ENCODE data around the gene CAPNS1. TPM values are rescaled to one million over a fixed set of nuclear protein-coding genes. Genes with fewer than 3 reads are reported as not detected.

The CAPNS1 gene
- total RNA-seq, 1 donor, result 398 TPM

DNA sequence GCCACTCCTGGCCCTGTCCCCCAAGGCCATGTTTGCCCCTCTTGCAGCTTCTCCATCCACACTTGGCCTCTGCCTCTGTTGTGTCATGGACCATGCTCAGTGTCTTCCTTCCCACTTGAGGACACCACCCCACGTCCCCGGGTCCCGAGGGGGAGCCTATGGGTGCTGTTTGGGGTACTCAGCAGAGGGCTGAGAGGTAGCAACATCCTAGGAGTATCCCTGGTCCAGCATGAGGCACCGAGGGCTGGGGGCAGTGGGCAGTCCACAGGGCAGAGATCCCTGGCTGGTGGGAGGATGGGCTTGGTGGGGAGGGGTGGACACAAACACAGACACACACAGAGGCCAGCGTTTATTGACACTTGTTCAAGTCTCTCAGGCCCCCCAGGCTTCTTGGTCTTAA, 10.7 kb downstream of the CAPNS1 start:
- DNase-seq (ENCODE audit: low read depth), result no peak
- TF ChIP-seq, protein P1, sequence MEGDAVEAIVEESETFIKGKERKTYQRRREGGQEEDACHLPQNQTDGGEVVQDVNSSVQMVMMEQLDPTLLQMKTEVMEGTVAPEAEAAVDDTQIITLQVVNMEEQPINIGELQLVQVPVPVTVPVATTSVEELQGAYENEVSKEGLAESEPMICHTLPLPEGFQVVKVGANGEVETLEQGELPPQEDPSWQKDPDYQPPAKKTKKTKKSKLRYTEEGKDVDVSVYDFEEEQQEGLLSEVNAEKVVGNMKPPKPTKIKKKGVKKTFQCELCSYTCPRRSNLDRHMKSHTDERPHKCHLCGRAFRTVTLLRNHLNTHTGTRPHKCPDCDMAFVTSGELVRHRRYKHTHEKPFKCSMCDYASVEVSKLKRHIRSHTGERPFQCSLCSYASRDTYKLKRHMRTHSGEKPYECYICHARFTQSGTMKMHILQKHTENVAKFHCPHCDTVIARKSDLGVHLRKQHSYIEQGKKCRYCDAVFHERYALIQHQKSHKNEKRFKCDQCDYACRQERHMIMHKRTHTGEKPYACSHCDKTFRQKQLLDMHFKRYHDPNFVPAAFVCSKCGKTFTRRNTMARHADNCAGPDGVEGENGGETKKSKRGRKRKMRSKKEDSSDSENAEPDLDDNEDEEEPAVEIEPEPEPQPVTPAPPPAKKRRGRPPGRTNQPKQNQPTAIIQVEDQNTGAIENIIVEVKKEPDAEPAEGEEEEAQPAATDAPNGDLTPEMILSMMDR (IDR thresholded peaks at IDR 0.05; ENCODE audit: insufficient read depth, low read length), result no peak
- no peak overlapping the region for H3K4me3 ChIP-seq (ENCODE audit: low read depth, low read length)

DNA sequence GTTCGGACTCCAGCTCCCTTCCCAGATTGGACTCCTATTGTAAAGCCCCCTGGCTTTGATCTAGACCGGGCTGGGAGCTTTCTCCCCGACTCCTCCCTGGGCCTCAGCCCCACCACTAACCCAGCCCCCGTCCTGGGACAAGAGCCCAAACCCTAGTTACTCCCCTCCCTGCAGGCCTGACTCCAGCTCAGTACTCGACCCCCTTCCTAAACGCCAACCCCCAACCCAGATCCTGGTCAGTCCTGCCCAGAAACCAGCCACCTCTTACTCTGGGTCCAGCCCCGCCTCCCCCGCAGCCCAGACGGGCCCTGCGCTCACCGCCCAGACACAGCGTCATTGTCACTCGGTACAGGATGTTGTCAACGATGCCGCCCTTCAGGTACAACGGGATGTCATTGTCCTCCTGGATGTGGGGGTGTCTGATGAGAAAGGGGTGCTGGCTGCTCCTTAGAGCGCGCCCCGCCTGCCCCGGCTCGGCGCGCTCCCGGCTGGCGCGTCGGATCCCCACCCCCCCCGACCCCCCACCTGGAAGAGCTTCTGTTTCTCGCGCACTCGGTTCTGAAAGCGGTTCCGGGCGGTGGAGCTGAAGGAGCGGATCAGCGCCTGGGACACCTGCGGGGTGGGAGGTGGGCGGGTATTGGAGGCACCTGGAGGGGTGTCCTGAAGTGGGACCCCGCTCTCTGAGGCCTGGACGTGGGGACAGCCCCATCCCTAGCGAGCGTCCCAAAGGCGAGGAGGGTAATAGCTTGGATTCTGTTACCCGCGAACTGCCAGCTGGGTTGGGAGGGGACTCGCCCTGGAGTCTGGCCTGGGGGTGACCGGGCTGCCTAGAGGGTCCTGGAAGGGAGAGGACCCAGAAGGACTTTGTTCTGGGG, 11.5 kb downstream of the CAPNS1 start:
- H3K4me3 ChIP-seq (ENCODE audit: low read depth, low read length), result peak overlapping the region; percentile 56
- DNase-seq (ENCODE audit: low read depth), result no peak
- TF ChIP-seq, protein P1 (IDR thresholded peaks at IDR 0.05; ENCODE audit: insufficient read depth, low read length), result no peak

DNA sequence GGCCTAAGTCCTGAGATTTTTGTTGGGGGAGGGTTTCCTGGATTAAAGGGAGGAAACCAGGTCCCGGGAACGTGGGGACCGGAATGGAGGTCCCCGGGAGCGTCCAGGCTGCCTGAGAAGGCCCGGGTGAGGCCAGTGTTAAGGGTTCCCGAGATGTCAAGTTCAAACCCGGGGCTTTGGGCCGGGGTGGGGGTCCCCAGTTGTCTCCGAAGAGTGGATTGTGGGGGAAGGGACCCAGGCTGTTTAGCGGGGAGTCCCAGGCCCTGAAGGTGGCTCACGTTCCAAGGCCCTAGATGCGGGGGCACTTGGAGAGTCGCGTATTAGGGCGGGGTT, 12.1 kb downstream of the CAPNS1 start:
- DNase-seq (ENCODE audit: low read depth), result no peak
- H3K4me3 ChIP-seq (ENCODE audit: low read depth, low read length), result peak overlapping the region; percentile 56
- TF ChIP-seq, protein P1 (IDR thresholded peaks at IDR 0.05; ENCODE audit: insufficient read depth, low read length), result no peak

DNA sequence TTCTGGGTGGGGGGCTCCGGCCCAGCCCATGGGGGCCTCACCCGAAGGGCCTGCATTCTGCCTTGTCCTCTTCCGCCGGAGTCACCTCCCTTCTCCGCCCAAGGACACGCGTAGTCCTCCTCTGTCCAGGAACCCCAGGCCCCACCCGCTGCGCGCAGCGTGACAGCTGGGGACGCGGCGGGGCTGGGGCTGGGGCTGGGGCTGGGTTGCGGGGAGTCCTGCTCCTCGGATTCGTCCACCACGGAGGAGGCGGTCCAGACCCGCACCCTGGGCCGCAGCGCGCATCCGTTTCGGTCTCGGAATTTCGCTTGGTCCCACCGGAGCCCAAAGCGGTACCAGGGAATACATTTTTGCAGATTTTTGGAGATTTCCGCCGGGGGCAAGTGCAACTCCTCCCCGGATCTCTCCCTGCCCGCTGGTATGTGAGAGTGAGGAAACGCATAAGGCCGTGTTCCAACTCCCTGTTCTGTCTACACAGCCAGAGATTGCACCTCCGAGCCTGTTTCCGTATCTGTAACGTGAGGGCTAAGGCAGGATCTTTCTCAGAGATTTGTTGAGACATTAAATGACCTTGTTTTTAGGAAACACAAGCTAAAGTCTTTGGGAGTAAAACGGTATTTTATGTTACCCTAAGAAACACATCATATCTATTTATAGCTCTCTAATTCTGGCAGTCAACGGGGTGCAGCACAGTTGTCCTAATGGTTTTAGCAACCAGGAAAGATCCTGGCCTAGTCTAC, 12.7 kb downstream of the CAPNS1 start, which contains the start of gene COX7A1:
TSS of gene COX7A1 (minus strand) at position 96 of the 740 bp plus-strand sequence. CDS start at position 56, 40 bp downstream.
- peak; percentile 61 for DNase-seq (ENCODE audit: low read depth)
- peak within 1 kb of the TSS; percentile 56 for H3K4me3 ChIP-seq (ENCODE audit: low read depth, low read length)
- TF ChIP-seq, protein P1 (IDR thresholded peaks at IDR 0.05; ENCODE audit: insufficient read depth, low read length), result no peak

DNA sequence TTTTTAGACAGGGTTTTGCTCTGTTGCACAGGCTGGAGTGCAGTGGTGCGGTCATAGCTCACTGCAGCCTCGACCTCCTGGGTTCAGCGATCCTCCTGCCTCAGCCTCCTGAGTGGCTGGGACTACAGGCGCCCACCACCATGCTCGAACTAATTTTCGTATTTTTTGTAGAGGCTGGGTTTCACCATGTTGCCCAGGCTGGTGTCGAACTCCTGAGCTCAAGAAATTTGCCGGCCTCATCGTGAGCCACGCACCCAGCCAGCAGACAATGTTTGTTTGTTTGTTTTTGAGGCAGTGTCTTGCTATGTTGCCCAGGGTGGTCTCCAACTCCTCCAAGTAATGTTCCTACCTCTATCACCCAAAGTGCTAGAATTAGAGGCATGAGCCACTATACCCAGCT, 13.3 kb downstream of the CAPNS1 start:
- no peak for DNase-seq (ENCODE audit: low read depth)
- TF ChIP-seq, protein P1 (IDR thresholded peaks at IDR 0.05; ENCODE audit: insufficient read depth, low read length), result no peak
- no peak overlapping the region for H3K4me3 ChIP-seq (ENCODE audit: low read depth, low read length)

DNA sequence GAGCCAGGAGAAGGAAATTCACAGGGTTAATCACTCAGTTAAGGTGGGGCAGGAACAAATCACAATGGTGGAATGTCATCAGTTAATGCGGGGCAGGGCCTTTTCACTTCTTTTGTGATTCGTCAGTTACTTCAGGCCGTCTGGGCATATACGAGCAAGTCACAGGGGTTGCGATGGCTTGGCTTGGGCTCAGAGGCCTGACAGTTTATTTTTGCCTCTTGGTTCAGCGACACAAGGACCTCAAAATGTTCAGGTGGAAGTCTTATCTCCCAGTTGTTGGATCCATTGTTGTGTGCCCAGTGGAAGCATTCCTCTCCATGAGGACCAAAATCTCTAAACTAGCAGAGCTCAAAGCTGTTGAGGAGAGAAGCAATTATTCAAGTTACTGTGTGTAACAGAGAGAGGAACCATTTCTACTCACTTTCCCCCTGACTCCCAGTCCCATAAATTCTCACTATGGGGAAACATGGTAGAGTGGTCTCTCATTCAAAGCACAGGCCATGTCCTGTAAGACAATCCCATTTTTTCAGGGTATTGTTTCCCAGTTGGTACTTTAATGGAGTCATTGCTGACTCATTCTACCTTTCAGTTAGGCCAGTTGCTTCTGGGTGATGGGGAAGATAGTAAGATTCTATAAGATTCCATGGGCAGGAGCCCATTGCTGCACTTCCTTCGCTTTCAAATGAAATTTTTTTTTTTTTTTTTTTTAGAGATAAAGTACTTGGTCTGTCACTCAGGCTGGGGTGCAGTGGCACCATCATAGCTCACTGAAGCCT, 21.1 kb downstream of the CAPNS1 start:
- TF ChIP-seq, protein P1 (IDR thresholded peaks at IDR 0.05; ENCODE audit: insufficient read depth, low read length), result no peak

More for the DNA sequence above, 21.1 kb downstream of the CAPNS1 start:
- no peak overlapping the region for H3K4me3 ChIP-seq (ENCODE audit: low read depth, low read length)
- no peak for DNase-seq (ENCODE audit: low read depth)
